A549 (cell line): Measurements from ENCODE around the gene AMIGO1. TPM values are rescaled to one million over a fixed set of nuclear protein-coding genes. Genes with fewer than 3 reads are reported as not detected.

Source experiments
- ATAC-seq, 2 experiments: fragments of 200-7000 bp in 1 of 2; fragments of >200 bp in 1 of 2; cut with Nextera tagmentation in 1 of 2; cut with Tn5 transposase in 1 of 2; 3 replicates each; pipeline versions ENCODE4 v1.8.0 to v1.9.1; 2018 to 2020; ENCODE audit warnings: mild to moderate bottlenecking in 1 of 2, moderate library complexity in 1 of 2
- CTCF ChIA-PET: fragments of 300-600 bp; sonication (Branson Sonifier 250); formaldehyde crosslinking; extraction: SDS; loops from one replicate; lab custom pipeline; 2021; ENCODE audit warnings: antibody characterized with exemption, inconsistent platforms; lab: Yijun Ruan, JAX
- POLR2A ChIA-PET: fragments of 350-600 bp; formaldehyde crosslinking; extraction: SDS; loops from one replicate; lab custom pipeline; 2021; ENCODE audit warnings: antibody characterized with exemption, inconsistent platforms; lab: Yijun Ruan, JAX
- DNase-seq, 2 experiments: peaks; one replicate each; pipeline versions ENCODE4 v3.0.0 to v3.0.0-alpha.2; 2011 to 2016; ENCODE audit warnings: low read depth in 1 of 2, low spot score in 1 of 2
- FAIRE-seq: peaks from 2 replicates; lab custom pipeline; 2011; peaks lifted over from hg19 to GRCh38; lab: Jason Lieb, UNC
- H3K27ac ChIP-seq, 2 experiments: fragments of >200 bp; sonication (Bioruptor Twin); formaldehyde crosslinking; 3 replicates each; pipeline ENCODE4 v1.5.1; 2016 to 2017
- H3K4me1 ChIP-seq: fragments of >200 bp; sonication (Bioruptor Twin); formaldehyde crosslinking; 3 replicates; pipeline ENCODE4 v1.6.1; 2016
- H3K4me2 ChIP-seq: fragments of >200 bp; sonication (Bioruptor Twin); formaldehyde crosslinking; 3 replicates; pipeline ENCODE4 v1.6.1; 2016
- H3K4me3 ChIP-seq: fragments of >200 bp; sonication (Bioruptor Twin); formaldehyde crosslinking; 3 replicates; pipeline ENCODE4 v1.5.1; 2016
- H3K9me3 ChIP-seq: fragments of >200 bp; sonication (Bioruptor Twin); formaldehyde crosslinking; 3 replicates; pipeline ENCODE4 v1.6.1; 2016
- CTCF ChIP-seq: fragments of >200 bp; sonication (Bioruptor Twin); formaldehyde crosslinking; IDR thresholded peaks from 3 replicates; pipeline ENCODE4 v1.5.1; 2016
- FOSB ChIP-seq: fragments of 250-450 bp; sonication (Bioruptor Pico); IDR thresholded peaks from 2 replicates; pipeline ENCODE4 v1.5.0; 2020; ENCODE audit warnings: mild to moderate bottlenecking, moderate library complexity
- KDM1A ChIP-seq: fragments of 200-600 bp; sonication (generic); IDR thresholded peaks from 2 replicates; pipeline ENCODE4 v1.6.1; 2016; ENCODE audit warnings: low read depth, mild to moderate bottlenecking
- MAZ ChIP-seq: fragments of 150-350 bp; IDR thresholded peaks from 2 replicates; pipeline ENCODE4 v1.6.1; 2014; ENCODE audit warnings: antibody characterized with exemption, low read depth, low read length, borderline replicate concordance
- MYC ChIP-seq: IDR thresholded peaks from 2 replicates; pipeline ENCODE4 v1.6.1; 2012; ENCODE audit warnings: mild to moderate bottlenecking, inconsistent platforms, low read length, improper control_type of control experiment, borderline replicate concordance
- PBX3 ChIP-seq: IDR thresholded peaks from 2 replicates; pipeline ENCODE4 v1.6.1; 2012
- POLR2AphosphoS2 ChIP-seq: conservative IDR thresholded peaks from 2 replicates; pipeline ENCODE4 v1.6.1; 2012; ENCODE audit warnings: low read length, improper control_type of control experiment, inconsistent platforms
- RAD21 ChIP-seq, 2 experiments: fragments of >200 bp in 1 of 2; sonication (Bioruptor Twin) in 1 of 2; formaldehyde crosslinking in 1 of 2; IDR thresholded peaks in 1 of 2; conservative IDR thresholded peaks in 1 of 2; 2 replicates in 1 of 2; 3 replicates in 1 of 2; pipeline ENCODE4 v1.6.1; 2012 to 2018; ENCODE audit warnings: inconsistent platforms in 1 of 2
- SMC3 ChIP-seq: fragments of >200 bp; sonication (Bioruptor Twin); formaldehyde crosslinking; IDR thresholded peaks from 3 replicates; pipeline ENCODE4 v1.6.1; 2018; ENCODE audit warnings: inconsistent platforms
- ZFP36 ChIP-seq: fragments of 450-650 bp; IDR thresholded peaks from 2 replicates; pipeline ENCODE4 v1.6.1; 2014; ENCODE audit warnings: borderline replicate concordance; ENCODE audit not compliant: partially characterized antibody
- ZNF302 ChIP-seq: fragments of 250-450 bp; sonication (Bioruptor Pico); IDR thresholded peaks from 2 replicates; pipeline ENCODE4 v1.9.0; 2021; ENCODE audit warnings: inconsistent platforms, mild to moderate bottlenecking, moderate library complexity
- WGBS: methylation state at CpG from one replicate; pipeline ENCODE4 v1.1.6; 2017; ENCODE audit errors: missing lambda C conversion rate; 5-methylcytosine and 5-hydroxymethylcytosine counted together
- polyA plus RNA-seq, 4 experiments: library from polyadenylated mRNA; depleted of rRNA in 3 of 4; stranded (reverse); fragments of >200 nt; fragmentation: RNase III in 1 of 4; extraction: RNeasy Plus Mini Kit Qiagen cat#74134 plus additional on column Dnase treatment in 1 of 4; gene quantifications; 2 replicates in 3 of 4; 3 replicates in 1 of 4; pipeline ENCODE4 v1.2.3, GENCODE V29; 2011 to 2017
- TF ChIP-seq, protein P1 (sequence below): fragments of 200-600 bp; sonication (generic); IDR thresholded peaks from 2 replicates; pipeline ENCODE4 v1.6.1; 2016; ENCODE audit warnings: antibody characterized with exemption, mild to moderate bottlenecking, moderate library complexity
- TF ChIP-seq, protein P2 (sequence below): fragments of 450-650 bp; IDR thresholded peaks from 2 replicates; pipeline ENCODE4 v1.6.1; 2014; ENCODE audit warnings: antibody characterized with exemption
- TF ChIP-seq, protein P3 (sequence below): fragments of 250-450 bp; sonication (Bioruptor Pico); IDR thresholded peaks from 2 replicates; pipeline ENCODE4 v1.5.0; 2020; ENCODE audit warnings: low read depth, mild to moderate bottlenecking, moderate library complexity

The AMIGO1 gene
- polyA plus RNA-seq, 2 of the 4 experiments (the other 2 are of a cell fraction): 0.43 to 1.2 TPM

DNA sequence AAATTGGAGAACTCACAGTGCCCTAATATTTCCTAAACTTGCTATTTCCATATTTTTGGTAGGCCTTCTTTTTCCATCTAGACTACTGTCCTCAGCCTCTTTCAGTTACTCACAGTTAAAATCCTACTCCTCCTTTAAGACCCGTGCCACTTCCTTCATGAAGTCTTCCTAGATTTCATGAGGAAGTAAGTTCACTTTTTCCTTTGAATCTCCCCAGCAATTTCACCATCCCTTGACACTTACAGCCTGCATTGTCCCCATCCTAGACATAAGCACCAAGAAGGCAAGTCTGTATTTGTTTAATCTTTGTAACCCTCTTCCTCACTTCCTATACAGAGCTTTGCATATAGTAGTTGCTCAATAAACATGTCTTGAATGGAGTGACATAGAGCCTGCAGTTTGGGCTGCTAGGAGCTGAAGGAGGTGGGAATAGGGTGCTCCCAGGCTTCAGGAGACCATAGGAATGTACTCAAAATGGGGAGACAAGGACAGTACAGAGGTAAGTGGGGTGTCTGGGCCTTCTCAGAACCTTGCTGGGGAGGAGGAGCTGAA, 24.9 kb upstream of the AMIGO1 start:
- Histone ChIP-seq H3K27ac (no peak overlapping the region), H3K4me1 (peaks cover 4% of the 10 kb centered on the region; the same call in 2 of the 3 replicates), H3K4me3 (no peak overlapping the region), H3K4me2 (no peak overlapping the region), H3K9me3 (no peaks in the 10 kb centered on the region)
- FAIRE-seq (no peak), ATAC-seq (no peak), DNase-seq (no peak)
- WGBS: 74% methylated on average over 1 of the region's 1 CpG
- POLR2A ChIA-PET: interaction anchor here (1.2 kb wide), 1 partner anchor 14 kb away, joined by 3 read pairs; the partner anchor contains the start of gene GNAI3
- TF ChIP-seq, protein P1, sequence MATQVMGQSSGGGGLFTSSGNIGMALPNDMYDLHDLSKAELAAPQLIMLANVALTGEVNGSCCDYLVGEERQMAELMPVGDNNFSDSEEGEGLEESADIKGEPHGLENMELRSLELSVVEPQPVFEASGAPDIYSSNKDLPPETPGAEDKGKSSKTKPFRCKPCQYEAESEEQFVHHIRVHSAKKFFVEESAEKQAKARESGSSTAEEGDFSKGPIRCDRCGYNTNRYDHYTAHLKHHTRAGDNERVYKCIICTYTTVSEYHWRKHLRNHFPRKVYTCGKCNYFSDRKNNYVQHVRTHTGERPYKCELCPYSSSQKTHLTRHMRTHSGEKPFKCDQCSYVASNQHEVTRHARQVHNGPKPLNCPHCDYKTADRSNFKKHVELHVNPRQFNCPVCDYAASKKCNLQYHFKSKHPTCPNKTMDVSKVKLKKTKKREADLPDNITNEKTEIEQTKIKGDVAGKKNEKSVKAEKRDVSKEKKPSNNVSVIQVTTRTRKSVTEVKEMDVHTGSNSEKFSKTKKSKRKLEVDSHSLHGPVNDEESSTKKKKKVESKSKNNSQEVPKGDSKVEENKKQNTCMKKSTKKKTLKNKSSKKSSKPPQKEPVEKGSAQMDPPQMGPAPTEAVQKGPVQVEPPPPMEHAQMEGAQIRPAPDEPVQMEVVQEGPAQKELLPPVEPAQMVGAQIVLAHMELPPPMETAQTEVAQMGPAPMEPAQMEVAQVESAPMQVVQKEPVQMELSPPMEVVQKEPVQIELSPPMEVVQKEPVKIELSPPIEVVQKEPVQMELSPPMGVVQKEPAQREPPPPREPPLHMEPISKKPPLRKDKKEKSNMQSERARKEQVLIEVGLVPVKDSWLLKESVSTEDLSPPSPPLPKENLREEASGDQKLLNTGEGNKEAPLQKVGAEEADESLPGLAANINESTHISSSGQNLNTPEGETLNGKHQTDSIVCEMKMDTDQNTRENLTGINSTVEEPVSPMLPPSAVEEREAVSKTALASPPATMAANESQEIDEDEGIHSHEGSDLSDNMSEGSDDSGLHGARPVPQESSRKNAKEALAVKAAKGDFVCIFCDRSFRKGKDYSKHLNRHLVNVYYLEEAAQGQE: no peak
- TF ChIP-seq ZFP36: peak; percentile 43
- CTCF ChIA-PET: interaction anchor here (0.7 to 21.4 kb wide), 7 partner anchors 8 to 256 kb away, joined by 3 to 749 read pairs (median 25); partner anchors contain the start of genes ATXN7L2, CYB561D1 and GPR61

DNA sequence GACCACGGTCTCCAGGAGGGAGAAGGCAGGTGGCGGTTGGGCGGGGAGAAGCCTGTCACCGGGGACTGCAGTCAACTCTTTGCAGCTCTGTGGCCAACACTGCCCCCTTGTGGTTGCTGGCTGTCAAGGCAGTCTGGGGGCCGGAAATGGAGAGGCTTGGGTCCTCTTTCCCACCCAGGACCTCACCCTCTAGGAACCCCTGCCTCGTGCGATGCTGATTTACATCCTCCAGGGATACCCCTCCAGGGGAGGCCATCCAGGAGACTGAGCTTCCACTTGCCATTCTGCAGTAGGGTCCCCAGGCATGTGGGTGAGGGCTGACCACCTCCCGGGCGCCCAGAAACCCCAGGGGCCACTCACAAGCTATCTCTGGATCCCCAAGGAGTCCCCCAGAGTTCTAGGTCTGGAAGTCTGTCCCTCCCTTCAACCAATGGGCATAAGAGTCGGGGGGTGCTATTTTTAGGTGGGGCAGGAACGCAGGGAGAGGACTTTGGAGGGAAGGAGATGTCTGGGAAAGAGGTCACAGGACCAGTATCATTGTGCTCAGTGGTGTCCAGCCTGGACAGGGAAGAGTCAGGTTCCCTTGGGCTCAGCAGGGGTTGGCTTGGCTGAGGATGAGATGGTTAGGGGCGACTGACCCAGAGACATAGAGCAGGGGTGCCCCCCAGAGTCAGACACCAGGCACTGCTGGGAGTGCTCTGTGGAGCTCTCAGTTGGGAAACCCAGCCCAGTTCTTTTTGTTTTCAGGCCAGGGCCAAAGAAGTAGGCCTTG, 23.0 kb upstream of the AMIGO1 start:
- FAIRE-seq (no peak), ATAC-seq (peak; percentile 83 to 94), DNase-seq (peak; percentile 58 to 64)
- H3K9me3 ChIP-seq: no peaks in the 10 kb centered on the region
- WGBS: 9% methylated on average over 10 of the region's 12 CpGs
- H3K4me3 ChIP-seq: no peak overlapping the region
- POLR2A ChIA-PET: interaction anchor here (1.0 kb wide), 2 partner anchors 16 to 42 kb away, joined by 5 to 6 read pairs; partner anchors contain the start of gene GNAI3
- H3K4me2 ChIP-seq: peak overlapping the region; percentile 63
- peaks cover 4% of the 10 kb centered on the region; the same call in 2 of the 3 replicates for H3K4me1 ChIP-seq
- TF ChIP-seq MYC (no peak), SMC3 (peak; percentile 54), CTCF (peak; percentile 55), RAD21 (conservative IDR thresholded peaks at IDR 0.05 in 1 of 2, IDR thresholded peaks at IDR 0.05 in 1 of 2) (peak; percentile 71 to 81)
- TF ChIP-seq, protein P2, sequence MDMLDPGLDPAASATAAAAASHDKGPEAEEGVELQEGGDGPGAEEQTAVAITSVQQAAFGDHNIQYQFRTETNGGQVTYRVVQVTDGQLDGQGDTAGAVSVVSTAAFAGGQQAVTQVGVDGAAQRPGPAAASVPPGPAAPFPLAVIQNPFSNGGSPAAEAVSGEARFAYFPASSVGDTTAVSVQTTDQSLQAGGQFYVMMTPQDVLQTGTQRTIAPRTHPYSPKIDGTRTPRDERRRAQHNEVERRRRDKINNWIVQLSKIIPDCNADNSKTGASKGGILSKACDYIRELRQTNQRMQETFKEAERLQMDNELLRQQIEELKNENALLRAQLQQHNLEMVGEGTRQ: no peak
- peak overlapping the region; percentile 67 to 84 for H3K27ac ChIP-seq
- CTCF ChIA-PET: interaction anchor here (0.6 to 21.4 kb wide), 62 partner anchors 9 to 819 kb away, joined by 3 to 749 read pairs (median 4); partner anchors contain the start of genes AMIGO1, ATXN7L2, CYB561D1 and EPS8L3

- TF ChIP-seq MAZ (no peak), ZNF302 (CRISPR knock-in tag) (no peak), MYC (no peak), POLR2AphosphoS2 (no peak), PBX3 (no peak), FOSB (CRISPR knock-in tag) (no peak), KDM1A (no peak)
- TF ChIP-seq, protein P3, sequence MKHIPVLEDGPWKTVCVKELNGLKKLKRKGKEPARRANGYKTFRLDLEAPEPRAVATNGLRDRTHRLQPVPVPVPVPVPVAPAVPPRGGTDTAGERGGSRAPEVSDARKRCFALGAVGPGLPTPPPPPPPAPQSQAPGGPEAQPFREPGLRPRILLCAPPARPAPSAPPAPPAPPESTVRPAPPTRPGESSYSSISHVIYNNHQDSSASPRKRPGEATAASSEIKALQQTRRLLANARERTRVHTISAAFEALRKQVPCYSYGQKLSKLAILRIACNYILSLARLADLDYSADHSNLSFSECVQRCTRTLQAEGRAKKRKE: no peak
- TF ChIP-seq, all 56 proteins: peak for 0
- CTCF ChIA-PET: interaction anchor here (0.6 to 21.4 kb wide), 52 partner anchors 9 to 820 kb away, joined by 3 to 749 read pairs (median 4); partner anchors contain the start of genes AMIGO1, ATXN7L2, CYB561D1 and EPS8L3
Measured at GRCh38 chr1:109531826-109532364, 22.4 kb upstream of the AMIGO1 start.

More at GRCh38 chr1:109531826-109532364, 22.4 kb upstream of the AMIGO1 start:
- POLR2A ChIA-PET: no interaction called here
- ATAC-seq (peak in 1 of 2 experiments; percentile 31; a peak in 2 of 6 replicates), DNase-seq (no peak), FAIRE-seq (no peak)
- Histone ChIP-seq H3K27ac (no peak overlapping the region), H3K4me2 (peak overlapping the region; percentile 63), H3K4me1 (peaks cover 4% of the 10 kb centered on the region; the same call in 2 of the 3 replicates), H3K9me3 (no peaks in the 10 kb centered on the region), H3K4me3 (no peak overlapping the region)
- WGBS: 45% methylated on average over 10 of the region's 16 CpGs
